HG03159 (cell line): ENCODE measurements around the gene ASPHD1.
"Not testable (repeated sequence)": the region's sequence is repeated elsewhere in the genome, so short reads cannot be mapped to it uniquely, and the experiment has no call there.

Experiments
- ATAC-seq: cut with Tn5 transposase; IDR thresholded peaks from one replicate; pipeline ENCODE4 v1.9.1; 2021; ENCODE audit warnings: mild to moderate bottlenecking, moderate library complexity; ENCODE audit not compliant: unreplicated experiment

The ASPHD1 gene

GRCh38 chr16:29906520-29907244 lies 6.4 kb downstream of the ASPHD1 start:
- no peak for ATAC-seq

GRCh38 chr16:29907973-29908372 lies 7.7 kb downstream of the ASPHD1 start:
- ATAC-seq: no peak

GRCh38 chr16:29908719-29909220 lies 8.5 kb downstream of the ASPHD1 start:
- ATAC-seq: no peak

GRCh38 chr16:29909391-29909790 lies 9.1 kb downstream of the ASPHD1 start:
- no peak for ATAC-seq

- ATAC-seq: not testable (repeated sequence)
Observed at GRCh38 chr16:29909851-29910250, 9.6 kb downstream of the ASPHD1 start.

- no peak for ATAC-seq
Observed at GRCh38 chr16:29910819-29911675, 10.8 kb downstream of the ASPHD1 start.

- ATAC-seq: no peak
Observed at GRCh38 chr16:29911676-29912010, 11.4 kb downstream of the ASPHD1 start.

- ATAC-seq: no peak
Observed at GRCh38 chr16:29912087-29912486, 11.8 kb downstream of the ASPHD1 start.

GRCh38 chr16:29913514-29913913 lies 13.2 kb downstream of the ASPHD1 start:
- ATAC-seq: no peak

- ATAC-seq: no peak
Observed at GRCh38 chr16:29915590-29916247, 15.4 kb downstream of the ASPHD1 start.

GRCh38 chr16:29916979-29917378 lies 16.7 kb downstream of the ASPHD1 start:
- ATAC-seq: no peak

- no peak for ATAC-seq
Observed at GRCh38 chr16:29920288-29921033, 20.2 kb downstream of the ASPHD1 start.

- no peak for ATAC-seq
Observed at GRCh38 chr16:29921034-29921385, 20.7 kb downstream of the ASPHD1 start.

- ATAC-seq: no peak
Observed at GRCh38 chr16:29922326-29922725, 22.0 kb downstream of the ASPHD1 start.

GRCh38 chr16:29922986-29923501 lies 22.8 kb downstream of the ASPHD1 start:
- no peak for ATAC-seq

- no peak for ATAC-seq
Observed at GRCh38 chr16:29925105-29925756, 24.9 kb downstream of the ASPHD1 start.

- peak; percentile 80 for ATAC-seq
Observed at GRCh38 chr16:29925781-29926710, 25.8 kb downstream of the ASPHD1 start, which contains the start of gene KCTD13. KCTD13 (minus strand) TSS chr16:29926226; CDS start chr16:29926033, 193 bp downstream.

- ATAC-seq: no peak
Observed at GRCh38 chr16:29926711-29927052, 26.4 kb downstream of the ASPHD1 start.
